COLO668 (cell line): ENCODE results near the gene CORO1C.
A peak's percentile ranks its signal among the peaks of the same experiment; 100 is the strongest.
"Not testable (repeated sequence)": the region's sequence is repeated elsewhere in the genome, so short reads cannot be mapped to it uniquely, and the experiment has no call there.

ENCODE experiments used
- DNase-seq: peaks from one replicate; lab custom pipeline; 2025; ENCODE audit not compliant: unreplicated experiment; lab: John Stamatoyannopoulos, UW

The CORO1C gene

DNA sequence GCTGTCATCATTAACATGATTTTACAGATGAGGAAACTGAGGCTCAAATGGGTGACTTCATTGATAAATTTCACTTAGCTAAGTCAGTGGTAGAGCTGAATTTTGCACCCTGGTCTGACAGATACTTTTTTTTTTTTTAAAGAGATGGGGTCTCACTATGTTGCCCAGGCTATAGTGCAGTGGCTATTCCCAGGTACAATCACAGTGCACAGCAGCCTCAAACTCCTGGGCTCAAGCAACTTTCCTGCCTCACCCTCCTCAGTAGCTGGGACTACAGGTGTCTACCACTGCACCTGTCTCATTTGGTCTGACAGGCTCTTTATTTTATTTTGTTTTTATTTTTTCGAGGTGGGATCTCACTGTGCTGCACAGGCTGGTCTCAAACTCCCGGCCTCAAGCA lies 24.2 kb upstream of the CORO1C start:
- DNase-seq: no peak

- DNase-seq: no peak
Measured at GRCh38 chr12:108753976-108754375, 22.7 kb upstream of the CORO1C start.

GRCh38 chr12:108752387-108752786 lies 21.1 kb upstream of the CORO1C start:
- DNase-seq: no peak

DNA sequence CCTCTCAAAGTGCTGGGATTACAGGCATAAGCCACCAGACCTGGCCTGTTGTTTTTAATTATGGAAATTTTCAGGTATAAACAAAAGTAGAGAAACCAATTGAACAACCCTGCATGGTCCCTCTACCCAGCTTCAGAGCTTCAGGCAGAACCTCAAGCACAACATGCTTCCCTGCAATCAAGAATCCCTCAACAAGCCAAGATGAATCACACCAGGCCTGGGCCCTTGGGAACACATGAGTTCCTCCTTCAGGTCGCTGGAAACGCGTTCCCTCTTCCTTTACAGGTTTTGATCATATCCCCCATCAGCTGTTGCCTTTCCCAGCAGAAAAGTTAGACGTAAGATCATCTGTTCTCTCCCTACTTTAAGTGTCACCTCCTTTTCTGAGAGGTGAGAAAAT lies 20.5 kb upstream of the CORO1C start:
- DNase-seq: no peak

DNA sequence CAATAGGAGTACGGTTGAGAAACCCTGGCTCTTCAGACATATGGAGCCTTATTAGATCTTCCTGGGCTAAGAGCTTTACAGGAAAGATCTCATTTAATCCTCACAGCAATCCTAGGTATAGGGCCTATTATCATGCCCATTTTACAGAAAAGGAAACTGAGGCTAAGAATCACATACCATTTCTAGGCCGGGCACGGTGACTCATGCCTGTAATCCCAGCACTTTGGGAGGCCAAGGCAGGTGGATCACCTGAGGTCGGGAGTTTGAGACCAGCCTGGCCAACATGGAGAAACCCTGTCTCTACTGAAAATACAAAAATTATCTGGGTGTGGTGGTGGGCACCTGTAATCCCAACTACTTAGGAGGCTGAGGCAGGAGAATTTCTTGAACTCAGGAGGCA lies 19.7 kb upstream of the CORO1C start:
- not testable (repeated sequence) for DNase-seq

DNA sequence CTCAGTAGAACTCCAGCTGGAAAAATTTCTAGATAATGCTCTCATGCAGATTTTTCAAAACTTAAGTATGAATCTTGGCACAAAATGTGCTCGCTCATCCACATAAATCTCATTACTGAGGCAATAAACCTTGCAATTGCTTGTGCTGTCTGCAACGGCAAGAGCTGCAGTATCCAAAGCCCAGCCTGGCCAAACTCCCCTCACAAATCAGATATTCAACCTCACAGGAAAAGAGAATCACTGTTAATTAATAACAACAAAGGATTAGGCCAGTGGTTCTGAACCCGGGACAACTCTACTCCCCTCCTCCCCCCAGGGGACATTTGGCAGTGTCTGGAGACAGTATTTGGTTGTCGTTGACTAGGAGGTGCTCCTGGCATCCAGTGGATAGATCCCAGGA lies 19.2 kb upstream of the CORO1C start:
- no peak for DNase-seq

GRCh38 chr12:108747563-108747962 lies 16.2 kb upstream of the CORO1C start:
- DNase-seq: no peak

- DNase-seq: no peak
Measured at GRCh38 chr12:108745641-108746040, 14.3 kb upstream of the CORO1C start.

DNA sequence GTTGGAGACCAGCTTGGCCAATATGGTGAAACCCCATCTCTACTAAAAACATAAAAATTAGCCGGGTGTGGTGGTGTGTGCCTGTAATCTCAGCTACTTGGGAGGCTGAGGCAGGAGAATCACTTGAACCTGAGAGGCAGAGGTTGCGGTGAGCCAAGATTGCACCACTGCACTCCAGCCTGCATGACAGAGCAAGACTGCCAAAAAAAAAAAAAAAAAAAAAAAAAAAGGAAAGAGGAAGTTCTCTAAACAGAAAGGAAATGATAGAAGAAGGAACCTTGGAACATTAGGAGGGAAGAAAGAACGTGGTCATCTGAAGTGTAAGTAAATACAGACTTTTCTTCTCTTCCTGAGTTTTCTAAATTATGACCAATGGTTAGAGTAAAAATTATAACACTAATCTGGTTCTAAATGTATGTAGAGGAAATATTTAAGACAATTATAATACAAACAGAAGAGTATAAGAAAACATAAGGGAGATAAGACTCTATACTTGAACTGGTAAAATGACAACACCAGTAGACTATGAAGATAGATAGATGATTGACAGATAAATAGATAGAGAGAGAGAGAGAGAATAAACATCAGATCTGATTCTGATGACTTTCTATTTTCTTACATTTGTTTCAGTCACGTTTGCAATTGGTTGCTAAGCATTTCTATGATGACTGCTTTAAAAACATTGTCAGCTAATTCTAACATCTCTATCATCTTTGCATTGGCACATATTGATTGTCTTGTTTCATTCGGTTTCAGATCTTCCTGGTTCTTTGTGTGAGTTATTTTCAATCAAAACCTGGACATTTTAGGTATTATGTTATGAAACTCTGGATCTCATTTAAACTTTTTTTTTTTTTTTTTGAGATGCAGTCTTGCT lies 12.9 kb upstream of the CORO1C start:
- no peak for DNase-seq

DNA sequence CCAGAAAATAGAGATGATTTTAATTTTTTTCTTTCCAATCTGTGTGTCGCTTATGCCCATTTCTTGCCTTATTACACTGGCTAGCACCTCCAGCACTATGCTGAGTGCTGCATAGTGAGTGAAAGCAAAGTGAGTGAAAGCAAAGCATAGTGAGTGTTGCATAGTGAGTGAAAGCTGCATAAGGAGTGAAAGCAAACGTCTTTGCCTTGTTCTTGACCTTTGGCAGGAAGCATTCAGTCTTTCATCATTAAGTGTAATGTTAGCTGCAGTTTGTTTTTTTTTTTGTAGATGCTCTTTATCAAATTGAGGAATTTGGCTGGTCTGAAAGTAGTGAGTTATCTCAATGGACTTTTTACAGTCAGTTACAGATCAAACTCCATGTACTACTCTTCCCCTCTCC lies 6.9 kb upstream of the CORO1C start:
- no peak for DNase-seq

DNA sequence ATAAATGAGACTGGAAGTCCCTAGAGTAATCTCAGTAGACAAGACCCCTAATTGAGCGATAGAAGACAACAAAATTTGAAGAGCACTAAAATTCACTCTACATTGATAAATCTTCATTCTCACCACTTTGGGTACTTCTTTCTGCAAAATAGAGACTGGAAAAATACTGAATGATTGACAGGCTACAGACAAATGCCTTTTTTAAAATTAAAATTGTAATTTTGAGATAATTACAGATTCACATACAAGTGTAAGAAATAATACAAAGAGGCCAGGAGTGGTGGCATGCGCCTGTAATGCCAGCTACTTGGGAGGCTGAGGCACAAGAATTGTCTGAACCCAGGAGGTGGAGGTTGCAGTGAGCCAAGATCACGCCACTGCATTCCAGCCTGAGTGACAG lies 4.5 kb upstream of the CORO1C start:
- DNase-seq: no peak

DNA sequence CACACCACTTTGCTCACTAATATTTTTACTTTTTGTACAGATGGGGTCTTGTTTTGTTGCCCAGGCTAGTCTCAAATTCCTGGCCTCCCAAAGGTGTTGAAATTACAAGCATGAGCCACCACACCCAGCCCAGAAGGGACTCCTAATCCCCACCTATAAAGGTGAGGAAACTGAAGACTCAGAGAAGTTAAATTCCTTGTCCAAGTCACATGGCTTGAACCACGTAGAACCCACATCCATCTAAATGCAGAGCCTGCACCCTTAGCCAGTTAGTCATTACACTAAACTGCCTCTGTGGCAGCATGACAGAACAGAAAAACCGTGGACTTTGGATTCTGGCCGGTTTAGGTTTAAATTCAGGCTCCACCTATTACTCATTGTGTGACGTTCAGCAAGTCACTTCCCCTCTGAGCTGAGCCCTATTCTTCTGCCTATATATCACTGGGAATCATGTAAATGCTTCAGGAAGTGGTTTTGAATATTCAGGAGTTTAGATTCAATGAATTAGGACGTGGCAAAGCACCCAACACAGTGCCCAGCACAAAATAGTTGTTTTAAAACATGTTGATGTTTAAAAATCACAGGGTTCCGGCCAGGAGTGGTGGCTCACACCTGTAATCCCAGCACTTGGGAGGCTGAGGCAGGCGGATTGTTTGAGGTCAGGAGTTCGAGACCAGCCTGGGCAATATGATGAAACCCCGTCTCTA lies 3.0 kb upstream of the CORO1C start:
- DNase-seq: peak; percentile 58

DNA sequence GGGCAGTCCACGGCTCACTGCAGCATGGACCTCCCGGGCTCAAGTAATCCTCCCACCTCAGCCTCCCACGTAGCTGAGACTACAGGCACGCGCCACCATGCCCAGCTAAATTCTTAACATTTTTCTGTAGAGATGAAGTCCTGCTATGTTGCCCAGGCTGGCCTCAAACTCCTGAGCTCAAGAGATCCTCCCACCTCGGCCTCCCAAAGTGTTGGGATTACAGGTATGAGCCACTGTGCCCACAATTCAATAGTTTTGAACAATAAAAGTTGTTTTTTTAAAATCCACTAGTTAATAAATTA lies 1.9 kb upstream of the CORO1C start:
- not testable (repeated sequence) for DNase-seq

- no peak for DNase-seq
Measured at GRCh38 chr12:108732489-108733229, 1.3 kb upstream of the CORO1C start.

DNA sequence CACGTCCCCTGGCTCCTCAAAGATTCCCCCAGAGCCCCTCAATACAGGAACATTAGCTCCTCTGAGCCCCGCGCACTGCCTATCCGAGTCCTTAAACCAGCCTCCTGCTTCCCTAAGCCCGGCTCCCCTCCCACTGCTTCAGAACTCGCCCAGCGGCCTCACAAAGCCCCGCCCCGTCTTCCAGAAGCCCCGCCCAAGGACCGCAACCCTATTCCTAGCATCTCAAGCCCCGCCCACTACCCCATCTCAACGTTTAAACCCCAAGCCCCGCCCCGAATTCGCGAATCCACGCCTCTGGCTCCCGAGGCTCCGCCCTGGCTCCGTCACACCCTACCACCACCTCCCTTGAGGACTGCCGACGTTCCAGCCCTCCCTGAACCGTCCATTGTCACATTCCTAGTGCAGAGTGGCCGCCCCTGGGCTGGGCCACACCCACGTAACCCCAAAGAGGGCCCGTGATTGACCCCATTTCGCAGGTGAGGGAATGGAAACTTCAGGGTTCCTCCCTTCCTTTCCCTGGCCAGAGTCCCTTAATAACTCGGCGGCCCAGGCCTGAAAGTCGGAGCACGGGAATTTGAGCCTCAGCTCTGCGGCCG lies 646 bp upstream of the CORO1C start:
- peak; percentile 99 for DNase-seq

GRCh38 chr12:108730365-108731104 lies 783 bp downstream of the CORO1C start:
- DNase-seq: peak; percentile 90

DNA sequence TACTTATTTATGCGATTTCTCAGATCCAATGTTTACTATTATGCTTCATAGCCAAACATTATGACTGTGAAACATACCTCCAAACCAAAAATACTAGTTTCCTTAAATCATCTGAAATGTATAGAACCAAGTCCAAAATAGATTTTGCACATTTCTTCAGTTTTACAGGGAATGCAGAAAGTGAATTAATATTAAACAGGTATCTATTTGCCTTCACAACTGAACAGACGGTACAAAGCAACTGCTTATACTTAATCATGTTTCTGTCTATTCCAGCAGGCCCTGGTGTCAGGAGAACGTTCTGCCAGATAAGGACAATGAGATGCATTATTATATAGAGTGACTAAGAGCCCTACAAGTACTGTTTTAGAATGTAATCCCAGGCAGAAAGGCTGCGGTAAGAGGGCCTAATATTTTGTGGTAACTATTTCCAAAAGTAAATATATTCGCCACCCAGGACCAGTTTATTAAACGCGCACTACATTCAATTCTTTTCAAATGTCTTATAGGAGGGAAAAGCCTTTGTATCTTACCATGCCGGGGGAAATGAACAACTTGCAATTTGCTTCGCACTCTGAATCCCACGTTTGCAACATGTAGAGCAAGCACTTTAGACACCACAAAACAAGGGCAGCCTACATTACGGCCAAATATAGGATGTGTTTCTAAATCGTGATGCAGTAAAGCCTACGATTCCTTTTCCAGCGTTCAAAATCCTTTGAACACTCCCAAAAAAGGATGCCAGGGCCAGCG lies 1.5 kb downstream of the CORO1C start:
- no peak for DNase-seq

- no peak for DNase-seq
Measured at GRCh38 chr12:108728820-108729611, 2.3 kb downstream of the CORO1C start.
